ENCODE results near the gene PDE6A.

Gene PDE6A

GRCh38 chr5:149872351-149873040 is 72.1 kb downstream of the PDE6A start:
- Histone ChIP-seq H2AFZ (no peak overlapping the region), H3K9me3 (ENCODE audit: control insufficient read depth, low read length) (no peaks in the 10 kb centered on the region), H3K4me2 (ENCODE audit: low read length) (no peak overlapping the region), H3K27me3 (ENCODE audit: control insufficient read depth, insufficient read depth, low read length) (no peaks in the 10 kb centered on the region), H3K79me2 (no peaks in the 10 kb centered on the region), H3K4me1 (no peaks in the 10 kb centered on the region), H3K9ac (no peak overlapping the region), H3K4me3 (ENCODE audit: low read depth, low read length) (no peak overlapping the region), H3K27ac (no peak overlapping the region), H3K36me3 (ENCODE audit: control insufficient read depth, insufficient read depth, low read length) (no peaks in the 10 kb centered on the region)
- TF ChIP-seq, protein P1, sequence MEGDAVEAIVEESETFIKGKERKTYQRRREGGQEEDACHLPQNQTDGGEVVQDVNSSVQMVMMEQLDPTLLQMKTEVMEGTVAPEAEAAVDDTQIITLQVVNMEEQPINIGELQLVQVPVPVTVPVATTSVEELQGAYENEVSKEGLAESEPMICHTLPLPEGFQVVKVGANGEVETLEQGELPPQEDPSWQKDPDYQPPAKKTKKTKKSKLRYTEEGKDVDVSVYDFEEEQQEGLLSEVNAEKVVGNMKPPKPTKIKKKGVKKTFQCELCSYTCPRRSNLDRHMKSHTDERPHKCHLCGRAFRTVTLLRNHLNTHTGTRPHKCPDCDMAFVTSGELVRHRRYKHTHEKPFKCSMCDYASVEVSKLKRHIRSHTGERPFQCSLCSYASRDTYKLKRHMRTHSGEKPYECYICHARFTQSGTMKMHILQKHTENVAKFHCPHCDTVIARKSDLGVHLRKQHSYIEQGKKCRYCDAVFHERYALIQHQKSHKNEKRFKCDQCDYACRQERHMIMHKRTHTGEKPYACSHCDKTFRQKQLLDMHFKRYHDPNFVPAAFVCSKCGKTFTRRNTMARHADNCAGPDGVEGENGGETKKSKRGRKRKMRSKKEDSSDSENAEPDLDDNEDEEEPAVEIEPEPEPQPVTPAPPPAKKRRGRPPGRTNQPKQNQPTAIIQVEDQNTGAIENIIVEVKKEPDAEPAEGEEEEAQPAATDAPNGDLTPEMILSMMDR (IDR thresholded peaks at IDR 0.05): no peak

DNA sequence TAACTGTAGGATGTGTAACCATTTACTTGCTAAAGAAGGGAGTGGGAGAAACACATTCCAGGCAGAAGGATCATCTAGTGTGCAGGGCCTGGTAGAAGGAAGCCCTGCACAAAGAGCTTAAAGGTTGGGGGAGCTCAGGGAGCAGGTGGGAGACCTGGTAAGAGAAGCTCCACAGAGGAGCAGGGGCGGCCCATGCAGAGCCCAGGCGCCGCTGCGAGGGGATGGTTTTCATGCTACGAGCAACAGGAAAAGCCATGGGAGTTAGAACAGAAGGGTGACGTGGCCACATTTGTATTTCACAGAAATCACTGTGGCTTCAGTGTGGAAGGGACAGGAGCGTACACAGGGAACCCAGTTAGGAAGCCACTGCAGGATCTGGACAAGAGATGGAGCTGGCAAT is 73.1 kb downstream of the PDE6A start:
- Histone ChIP-seq H2AFZ (no peak overlapping the region), H3K4me1 (no peaks in the 10 kb centered on the region), H3K9ac (no peak overlapping the region), H3K27ac (no peak overlapping the region), H3K27me3 (ENCODE audit: control insufficient read depth, insufficient read depth, low read length) (no peaks in the 10 kb centered on the region), H3K9me3 (ENCODE audit: control insufficient read depth, low read length) (no peaks in the 10 kb centered on the region), H3K79me2 (no peaks in the 10 kb centered on the region), H3K4me3 (ENCODE audit: low read depth, low read length) (no peak overlapping the region), H3K4me2 (ENCODE audit: low read length) (no peak overlapping the region), H3K36me3 (ENCODE audit: control insufficient read depth, insufficient read depth, low read length) (no peaks in the 10 kb centered on the region)
- TF ChIP-seq, protein P1 (IDR thresholded peaks at IDR 0.05): no peak

DNA sequence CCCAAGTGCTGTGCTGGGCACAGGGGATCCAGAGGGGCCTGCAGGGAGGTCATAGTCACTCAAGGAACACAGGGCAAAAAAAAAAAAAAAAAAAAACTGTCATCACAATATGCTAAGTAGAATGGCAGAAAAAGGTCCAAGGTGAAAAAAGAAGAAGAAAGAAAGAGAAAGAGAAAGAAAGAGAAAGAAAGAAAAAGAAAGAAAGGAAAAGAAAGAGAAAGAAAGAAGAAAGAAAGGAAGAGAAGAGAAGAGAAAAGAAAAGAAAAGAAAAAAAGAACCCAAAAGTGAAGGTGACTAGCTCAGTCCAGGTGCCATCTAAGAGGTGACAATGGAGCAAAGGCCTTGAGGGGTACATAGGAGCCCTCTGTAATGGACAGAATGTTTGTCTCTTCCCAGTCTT is 73.9 kb downstream of the PDE6A start:
- no peaks in the 10 kb centered on the region for H3K79me2 ChIP-seq
- no peak overlapping the region for H3K4me2 ChIP-seq (ENCODE audit: low read length)
- no peaks in the 10 kb centered on the region for H3K27me3 ChIP-seq (ENCODE audit: control insufficient read depth, insufficient read depth, low read length)
- TF ChIP-seq, protein P1 (IDR thresholded peaks at IDR 0.05): no peak
- no peak overlapping the region for H3K9ac ChIP-seq
- no peak overlapping the region for H2AFZ ChIP-seq
- H3K9me3 ChIP-seq (ENCODE audit: control insufficient read depth, low read length): no peaks in the 10 kb centered on the region
- no peaks in the 10 kb centered on the region for H3K36me3 ChIP-seq (ENCODE audit: control insufficient read depth, insufficient read depth, low read length)
- no peak overlapping the region for H3K4me3 ChIP-seq (ENCODE audit: low read depth, low read length)
- H3K4me1 ChIP-seq: no peaks in the 10 kb centered on the region
- no peak overlapping the region for H3K27ac ChIP-seq

GRCh38 chr5:149870232-149870631 is 74.4 kb downstream of the PDE6A start:
- Histone ChIP-seq H3K36me3 (ENCODE audit: control insufficient read depth, insufficient read depth, low read length) (no peaks in the 10 kb centered on the region), H2AFZ (no peak overlapping the region), H3K4me2 (ENCODE audit: low read length) (no peak overlapping the region), H3K9me3 (ENCODE audit: control insufficient read depth, low read length) (no peaks in the 10 kb centered on the region), H3K79me2 (no peaks in the 10 kb centered on the region), H3K9ac (no peak overlapping the region), H3K27ac (no peak overlapping the region), H3K27me3 (ENCODE audit: control insufficient read depth, insufficient read depth, low read length) (no peaks in the 10 kb centered on the region), H3K4me3 (ENCODE audit: low read depth, low read length) (no peak overlapping the region), H3K4me1 (no peaks in the 10 kb centered on the region)
- TF ChIP-seq, protein P1 (IDR thresholded peaks at IDR 0.05): no peak

DNA sequence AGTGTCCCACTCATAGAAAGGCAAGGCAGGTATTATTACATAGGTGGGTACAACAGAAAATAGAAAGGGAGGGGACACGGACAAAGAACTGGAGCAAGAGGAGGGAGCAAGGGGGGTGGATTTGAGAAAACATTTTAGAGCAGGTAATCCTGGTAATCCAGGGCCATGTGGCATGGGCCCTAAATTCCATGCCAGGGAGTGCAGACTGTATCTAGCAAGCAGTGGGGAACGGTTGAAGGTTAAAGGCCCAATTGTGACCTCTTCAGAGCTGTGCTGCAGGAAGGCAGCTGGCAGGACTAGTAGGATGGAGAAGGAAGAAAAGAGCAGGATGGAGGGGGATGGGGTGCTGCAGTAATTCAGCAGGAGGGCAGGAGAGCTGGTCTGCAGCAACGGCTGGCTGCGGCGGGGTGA is 75.2 kb downstream of the PDE6A start:
- TF ChIP-seq, protein P1 (IDR thresholded peaks at IDR 0.05): no peak
- Histone ChIP-seq H3K27me3 (ENCODE audit: control insufficient read depth, insufficient read depth, low read length) (no peaks in the 10 kb centered on the region), H3K9ac (no peak overlapping the region), H3K4me3 (ENCODE audit: low read depth, low read length) (no peak overlapping the region), H3K27ac (no peak overlapping the region), H3K4me2 (ENCODE audit: low read length) (no peak overlapping the region), H3K4me1 (no peaks in the 10 kb centered on the region), H3K36me3 (ENCODE audit: control insufficient read depth, insufficient read depth, low read length) (no peaks in the 10 kb centered on the region), H3K9me3 (ENCODE audit: control insufficient read depth, low read length) (no peaks in the 10 kb centered on the region), H3K79me2 (no peaks in the 10 kb centered on the region), H2AFZ (no peak overlapping the region)

All from parathyroid adenoma (tissue), 2 donors.